Stomach (tissue), 9 donors: ENCODE measurements around the gene TM9SF4. TPM values are rescaled to one million over a fixed set of nuclear protein-coding genes. Genes with fewer than 3 reads are reported as not detected.
A peak's percentile ranks its signal among the peaks of the same experiment; 100 is the strongest.
"Not testable (repeated sequence)": the region's sequence is repeated elsewhere in the genome, so short reads cannot be mapped to it uniquely, and the experiment has no call there.

Source experiments
- DNase-seq, 2 donors: peaks; one replicate each; pipeline versions ENCODE4 v3.0.0 to v3.0.0-alpha.2; 2013 to 2019
- H3K27ac ChIP-seq, 5 donors: fragments of 200-600 bp in 4 of 5; sonication (generic) in 4 of 5; one replicate each; pipeline ENCODE4 v1.5.1; 2013 to 2019; ENCODE audit warnings: mild to moderate bottlenecking in 1 of 5, moderate library complexity in 1 of 5
- H3K27me3 ChIP-seq, 3 donors: fragments of 200-600 bp; sonication (generic); one replicate each; pipeline ENCODE4 v1.5.1; 2017 to 2019; ENCODE audit warnings: mixed run types in 1 of 3
- H3K36me3 ChIP-seq, 4 donors: fragments of 200-600 bp; sonication (generic); 1 replicate in 3 of 4; 2 replicates in 1 of 4; pipeline ENCODE4 v1.5.1; 2016 to 2019
- H3K4me1 ChIP-seq, 4 donors: fragments of 200-600 bp; sonication (generic); one replicate each; pipeline ENCODE4 v1.5.1; 2016 to 2019
- H3K4me3 ChIP-seq, 4 donors: fragments of 200-600 bp; sonication (generic) in 3 of 4; one replicate each; pipeline ENCODE4 v1.5.1; 2016 to 2019; ENCODE audit warnings: mild to moderate bottlenecking in 1 of 4
- H3K9me3 ChIP-seq, 4 donors: fragments of 200-600 bp; sonication (generic); one replicate each; pipeline ENCODE4 v1.5.1; 2016 to 2019
- CTCF ChIP-seq, 7 experiments: fragments of 450-650 bp in 4 of 7; fragments of 200-600 bp in 3 of 7; sonication (generic) in 3 of 7; IDR thresholded peaks; one replicate each; pipeline ENCODE4 v1.5.1; 2016 to 2019; ENCODE audit warnings: antibody characterized with exemption in 7 of 7, control low read depth in 2 of 7, mild to moderate bottlenecking in 1 of 7
- EP300 ChIP-seq: sonication (generic); formaldehyde crosslinking; IDR thresholded peaks from one replicate; pipeline ENCODE4 v1.6.1; 2017; ENCODE audit warnings: antibody characterized with exemption
- POLR2A ChIP-seq, 4 donors: fragments of 450-650 bp; IDR thresholded peaks; one replicate each; pipeline ENCODE4 v1.6.1; 2016; ENCODE audit warnings: antibody characterized with exemption in 4 of 4, control low read depth in 2 of 4, mild to moderate bottlenecking in 1 of 4, moderate library complexity in 1 of 4
- POLR2AphosphoS5 ChIP-seq, 3 donors: sonication (generic); formaldehyde crosslinking; IDR thresholded peaks; one replicate each; pipeline ENCODE4 v1.6.1; 2016; ENCODE audit warnings: antibody characterized with exemption in 3 of 3
- WGBS, 5 donors: extraction: QIAGEN DNeasy Blood & Tissue Kit in 3 of 5; methylation state at CpG; one replicate each; pipeline versions ENCODE4 v1.1.5 to v1.1.7; 2013 to 2018; 5-methylcytosine and 5-hydroxymethylcytosine counted together
- intact Hi-C: fragments of 100-400 bp; cut with DNase I; formaldehyde crosslinking; loops from one replicate; pipeline ENCODE4 v1.15.1; 2023; ENCODE audit warnings: low total_unique reads
- polyA plus RNA-seq, 3 donors: library from polyadenylated mRNA; stranded (reverse); fragments of 200-250 nt; gene quantifications; one replicate each; pipeline ENCODE4 v1.2.3, GENCODE V29; 2013
- total RNA-seq, 5 donors: library from RNA; depleted of rRNA; stranded (reverse); fragments of >200 nt; gene quantifications; one replicate each; pipeline versions ENCODE4 v1.1.0 to v1.2.3, GENCODE V29; 2014 to 2016
- donor health status: healthy with polysubstance abuse.
- donor health status: Bipolar disorder and iron deficiency.
- donor health status: healthy.

Gene TM9SF4
- total and polyA plus RNA-seq, 8 donors = 6.7 to 50.8 (median 21.9) TPM

DNA sequence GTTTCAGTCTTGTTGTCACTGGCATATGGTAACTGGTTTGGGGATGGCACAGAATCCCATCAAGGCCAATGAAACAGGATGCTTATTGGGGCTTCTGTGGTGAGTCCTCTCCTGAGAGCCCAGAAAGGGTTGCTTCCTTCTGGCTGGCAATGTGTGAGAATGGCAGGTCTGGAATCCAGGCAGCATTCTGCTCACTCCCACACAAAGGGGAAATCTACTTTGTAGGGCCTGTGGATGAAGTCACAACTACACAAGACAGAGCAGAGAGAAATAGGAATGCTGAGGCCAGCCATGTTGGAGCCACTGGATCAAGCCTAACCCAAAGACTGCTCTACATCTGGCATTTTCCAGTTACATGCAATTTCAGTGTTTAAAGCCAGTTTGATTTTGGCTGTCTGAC lies 82.4 kb downstream of the TM9SF4 start:
- DNase-seq = no peak
- H3K4me1 ChIP-seq = peaks cover 36 to 89% (median 56%) of the 10 kb centered on the region in 4 donors
- peak overlapping the region in 3 of 5 donors; percentile 11 to 87 (median 84) for H3K27ac ChIP-seq
- no peak overlapping the region for H3K4me3 ChIP-seq
- intact Hi-C loops = no loop called here
- peaks cover 10 to 26% (median 23%) of the 10 kb centered on the region in 4 donors for H3K36me3 ChIP-seq
- TF ChIP-seq EP300 (no peak), CTCF (IDR thresholded peaks at IDR 0.05) (no peak), POLR2AphosphoS5 (IDR thresholded peaks at IDR 0.05) (no peak), POLR2A (IDR thresholded peaks at IDR 0.05) (no peak)
- H3K9me3 ChIP-seq = no peaks in the 10 kb centered on the region
- H3K27me3 ChIP-seq = no peaks in the 10 kb centered on the region

DNA sequence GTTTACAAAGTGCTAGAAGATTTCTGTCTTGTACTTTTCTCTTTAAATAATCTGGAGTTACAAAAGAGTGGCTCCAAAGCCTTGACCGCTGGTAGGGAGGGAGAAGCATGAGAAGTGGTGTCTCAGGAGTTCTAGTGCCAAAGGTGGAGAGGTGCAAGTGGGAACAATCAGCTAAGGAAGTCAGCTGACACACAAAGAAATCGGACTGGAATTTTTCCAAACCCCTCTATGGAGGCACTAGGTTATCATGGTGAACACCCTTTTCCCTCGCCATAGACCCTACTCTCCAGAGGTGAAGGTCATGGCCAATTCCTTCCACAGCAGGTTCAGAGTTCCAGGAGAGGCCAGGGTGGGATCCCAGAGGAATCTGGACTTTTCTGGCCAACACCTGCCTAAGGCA lies 83.2 kb downstream of the TM9SF4 start:
- H3K36me3 ChIP-seq = peaks cover 19 to 34% (median 32%) of the 10 kb centered on the region in 4 donors
- H3K4me3 ChIP-seq = no peak overlapping the region
- 20 to 48% (median 39%) methylated on average over 3 of the region's 3 CpGs for WGBS, 5 donors
- TF ChIP-seq CTCF (IDR thresholded peaks at IDR 0.05) = no peak
- no peak for TF ChIP-seq EP300
- no peak for TF ChIP-seq POLR2AphosphoS5 (IDR thresholded peaks at IDR 0.05)
- no peak for TF ChIP-seq POLR2A (IDR thresholded peaks at IDR 0.05)
- DNase-seq = no peak
- H3K27me3 ChIP-seq = no peaks in the 10 kb centered on the region
- H3K9me3 ChIP-seq = no peaks in the 10 kb centered on the region
- intact Hi-C loops = no loop called here
- H3K4me1 ChIP-seq = peaks cover 36 to 82% (median 60%) of the 10 kb centered on the region in 4 donors
- H3K27ac ChIP-seq = peak overlapping the region in 3 of 5 donors; percentile 18 to 87 (median 84)

DNA sequence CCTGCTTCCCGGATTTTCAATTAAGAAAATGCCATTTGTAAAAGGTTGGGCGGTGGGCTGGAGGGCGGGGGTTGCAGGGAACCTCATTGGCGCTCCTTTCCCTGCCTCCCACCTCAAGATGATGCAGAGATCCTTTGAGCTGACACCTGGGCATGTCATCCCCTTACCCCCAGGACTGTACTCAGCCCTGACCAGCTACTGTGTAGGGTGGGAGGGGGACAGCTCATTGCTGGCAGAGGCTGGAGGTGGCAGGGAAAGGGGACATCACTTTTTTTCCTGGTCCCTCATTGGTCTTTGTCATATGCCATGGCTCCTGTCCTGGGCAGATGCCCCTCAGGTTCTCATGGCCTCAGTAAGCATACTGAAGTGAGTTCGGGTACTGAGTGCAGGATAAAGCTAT lies 83.8 kb downstream of the TM9SF4 start:
- H3K4me3 ChIP-seq, intact Hi-C loops, H3K9me3 ChIP-seq, DNase-seq, H3K27me3 ChIP-seq: not testable (repeated sequence)
- Histone ChIP-seq H3K4me1 (peaks cover 36 to 81% (median 60%) of the 10 kb centered on the region in 4 donors), H3K36me3 (peaks cover 21 to 40% (median 38%) of the 10 kb centered on the region in 4 donors), H3K27ac (peak overlapping the region in 4 of 5 donors; percentile 18 to 87 (median 52))
- WGBS, 5 donors = 70 to 84% (median 75%) methylated on average over 5 of the region's 5 CpGs

DNA sequence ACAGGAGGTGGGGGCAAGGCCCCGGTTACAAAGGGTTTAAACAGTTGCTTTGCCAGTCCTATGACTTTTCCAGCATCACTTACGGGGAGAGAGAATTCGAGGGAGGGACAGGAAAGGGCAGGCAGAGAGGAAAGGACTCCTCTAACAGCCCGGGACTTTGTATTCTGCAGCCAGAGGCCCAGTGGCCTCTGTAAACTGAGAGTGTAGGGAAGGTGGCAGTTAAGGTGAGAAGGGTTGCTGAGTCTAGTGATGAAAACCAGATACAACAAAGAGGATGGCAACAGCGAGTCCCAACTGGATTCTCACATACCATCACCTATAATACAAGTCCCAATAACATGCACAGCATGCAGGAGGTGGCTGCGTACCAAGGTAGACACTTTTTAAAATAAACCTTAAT lies 84.5 kb downstream of the TM9SF4 start:
- TF ChIP-seq EP300 (no peak), POLR2A (IDR thresholded peaks at IDR 0.05) (no peak), CTCF (IDR thresholded peaks at IDR 0.05) (no peak), POLR2AphosphoS5 (IDR thresholded peaks at IDR 0.05) (no peak)
- no peak for DNase-seq
- 55 to 72% (median 68%) methylated on average over 6 of the region's 6 CpGs for WGBS, 5 donors
- Histone ChIP-seq H3K36me3 (peaks cover 27 to 47% (median 45%) of the 10 kb centered on the region in 4 donors), H3K4me3 (no peak overlapping the region), H3K27ac (peak overlapping the region in 3 of 5 donors; percentile 31 to 87 (median 84)), H3K9me3 (no peaks in the 10 kb centered on the region), H3K27me3 (no peaks in the 10 kb centered on the region), H3K4me1 (peaks cover 34 to 81% (median 61%) of the 10 kb centered on the region in 4 donors)
- intact Hi-C loops = no loop called here

DNA sequence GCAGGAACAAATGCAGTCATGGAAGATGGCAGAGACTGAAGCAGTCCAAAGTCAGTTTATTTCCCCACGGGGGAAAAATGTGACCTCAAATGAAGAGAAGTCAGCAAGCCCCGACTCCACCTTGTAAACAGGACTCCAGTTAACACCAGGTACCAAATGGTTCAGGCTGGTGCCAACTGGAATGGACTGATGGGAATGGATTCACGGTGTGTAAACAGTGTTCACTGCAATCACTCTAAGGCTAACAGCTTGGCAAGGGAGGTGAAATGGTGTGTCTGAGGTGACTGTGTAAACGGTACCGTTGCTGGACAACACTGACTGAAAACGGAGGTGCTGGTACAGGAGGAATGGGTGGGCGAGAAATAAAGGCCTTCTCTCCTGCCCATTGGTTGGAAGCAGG lies 86.1 kb downstream of the TM9SF4 start:
- H3K4me3 ChIP-seq = no peak overlapping the region
- H3K27me3 ChIP-seq = no peaks in the 10 kb centered on the region
- H3K9me3 ChIP-seq = no peaks in the 10 kb centered on the region
- H3K27ac ChIP-seq = peak overlapping the region; percentile 25 to 84 (median 52)
- peaks cover 38 to 63% (median 60%) of the 10 kb centered on the region in 4 donors for H3K36me3 ChIP-seq
- TF ChIP-seq EP300 = no peak
- no peak for TF ChIP-seq CTCF (IDR thresholded peaks at IDR 0.05)
- peak in 2 of 3 donors; percentile 56 to 58 for TF ChIP-seq POLR2AphosphoS5 (IDR thresholded peaks at IDR 0.05)
- TF ChIP-seq POLR2A (IDR thresholded peaks at IDR 0.05) = no peak
- intact Hi-C loops = no loop called here
- peaks cover 24 to 78% (median 53%) of the 10 kb centered on the region in 4 donors for H3K4me1 ChIP-seq
- WGBS, 5 donors = 25 to 53% (median 39%) methylated on average over 7 of the region's 7 CpGs
- DNase-seq = peak; percentile 58 to 63

DNA sequence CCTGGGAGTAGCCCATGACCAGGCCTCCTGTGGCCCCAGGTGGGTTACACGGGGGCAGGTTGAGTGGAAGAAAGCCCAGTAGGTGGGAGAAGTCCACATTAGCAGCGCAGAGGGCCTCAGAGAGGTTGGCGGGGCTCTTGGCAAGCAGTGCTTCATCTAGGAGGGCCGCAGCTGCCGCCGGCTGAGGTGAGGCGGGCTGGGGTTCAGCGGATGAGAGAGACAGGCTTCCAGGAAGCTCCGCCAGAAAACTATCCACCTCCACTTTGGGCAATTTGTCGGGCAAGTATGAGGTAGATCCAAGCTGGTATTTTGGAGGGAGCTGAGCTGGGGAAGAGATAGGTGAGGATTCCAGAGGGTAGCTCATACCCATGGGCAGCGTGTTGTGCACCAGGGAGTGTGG lies 87.1 kb downstream of the TM9SF4 start:
- H3K9me3 ChIP-seq, intact Hi-C loops, H3K27me3 ChIP-seq, DNase-seq, H3K4me3 ChIP-seq: not testable (repeated sequence)
- 84 to 95% (median 89%) methylated on average over 10 to 11 of the region's 11 CpGs for WGBS, 5 donors
- H3K36me3 ChIP-seq = peaks cover 47 to 73% (median 71%) of the 10 kb centered on the region in 4 donors
- peak overlapping the region; percentile 25 to 84 (median 52) for H3K27ac ChIP-seq
- peaks cover 28 to 76% (median 53%) of the 10 kb centered on the region in 4 donors for H3K4me1 ChIP-seq

GRCh38 chr20:32197136-32197535 lies 87.6 kb downstream of the TM9SF4 start:
- DNase-seq, H3K27ac ChIP-seq, H3K4me3 ChIP-seq, H3K27me3 ChIP-seq, H3K9me3 ChIP-seq, intact Hi-C loops: not testable (repeated sequence)
- H3K4me1 ChIP-seq = peaks cover 33 to 81% (median 55%) of the 10 kb centered on the region in 4 donors
- H3K36me3 ChIP-seq = peaks cover 50 to 78% (median 75%) of the 10 kb centered on the region in 4 donors
- WGBS, 5 donors = 79 to 90% (median 85%) methylated on average over 13 to 20 of the region's 20 CpGs
